ENCODE data around the gene CCDC38. TPM values are rescaled to one million over a fixed set of nuclear protein-coding genes. Genes with fewer than 3 reads are reported as not detected.

CCDC38 gene
- total RNA-seq, 2 experiments from 2014 or later = 0.11 TPM; not detected in 1

- Mint-ChIP-seq H3K4me3 (no peak overlapping the region), H3K27me3 (no peaks in the 10 kb centered on the region), H3K36me3 (ENCODE audit: low read depth) (no peaks in the 10 kb centered on the region), H3K27ac (no peak overlapping the region), H3K9me3 (no peaks in the 10 kb centered on the region), H3K4me1 (ENCODE audit: low read depth) (no peaks in the 10 kb centered on the region)
- Histone ChIP-seq H3K9me3 (ENCODE audit: control insufficient read depth in 1 of 2, insufficient read depth in 1 of 2, low read length in 2 of 2) (no peaks in the 10 kb centered on the region), H3K4me1 (ENCODE audit: insufficient read depth, low read length) (no peaks in the 10 kb centered on the region), H3K27me3 (ENCODE audit: control insufficient read depth in 1 of 2, insufficient read depth in 2 of 2, low read length in 2 of 2) (no peaks in the 10 kb centered on the region), H3K4me3 (ENCODE audit: low read length) (no peak overlapping the region), H3K27ac (ENCODE audit: low read depth in 1 of 2, low read length in 2 of 2) (no peak overlapping the region), H3K36me3 (ENCODE audit: insufficient read depth, low read length) (no peaks in the 10 kb centered on the region)
- DNase-seq (no peak), ATAC-seq (ENCODE audit: poor library complexity) (no peak)
- ChIA-PET CTCF (interaction anchor here (2.7 kb wide), 1 partner anchor 10 kb away, joined by 13 read pairs; no protein-coding TSS in a partner anchor), POLR2A (no interaction called here)
- no peak for TF ChIP-seq CTCF (IDR thresholded peaks at IDR 0.05)
- intact Hi-C loops (cut with DNase I, micrococcal nuclease) = no loop called here
Observed at GRCh38 chr12:95988506-95989275, 46.3 kb upstream of the CCDC38 start.

GRCh38 chr12:95986635-95987570 lies 44.5 kb upstream of the CCDC38 start:
- ATAC-seq (ENCODE audit: poor library complexity) = no peak
- CTCF ChIA-PET = no interaction called here

GRCh38 chr12:95984682-95985081 lies 42.3 kb upstream of the CCDC38 start:
- H3K4me1 ChIP-seq (ENCODE audit: insufficient read depth, low read length) = no peaks in the 10 kb centered on the region
- POLR2A ChIA-PET = no interaction called here

More at GRCh38 chr12:95986635-95987570, 44.5 kb upstream of the CCDC38 start:
- TF ChIP-seq CTCF (IDR thresholded peaks at IDR 0.05) = no peak
- H3K27ac Mint-ChIP-seq = no peak overlapping the region
- no peaks in the 10 kb centered on the region for H3K4me1 Mint-ChIP-seq (ENCODE audit: low read depth)
- DNase-seq = no peak
- Histone ChIP-seq H3K4me3 (ENCODE audit: low read length) (no peak overlapping the region), H3K4me1 (ENCODE audit: insufficient read depth, low read length) (no peaks in the 10 kb centered on the region), H3K36me3 (ENCODE audit: insufficient read depth, low read length) (no peaks in the 10 kb centered on the region), H3K27me3 (ENCODE audit: control insufficient read depth in 1 of 2, insufficient read depth in 2 of 2, low read length in 2 of 2) (no peaks in the 10 kb centered on the region), H3K27ac (ENCODE audit: low read depth in 1 of 2, low read length in 2 of 2) (no peak overlapping the region), H3K9me3 (ENCODE audit: control insufficient read depth in 1 of 2, insufficient read depth in 1 of 2, low read length in 2 of 2) (no peaks in the 10 kb centered on the region)
- no peak overlapping the region for H3K4me3 Mint-ChIP-seq
- no peaks in the 10 kb centered on the region for H3K9me3 Mint-ChIP-seq
- no peaks in the 10 kb centered on the region for H3K27me3 Mint-ChIP-seq
- no peaks in the 10 kb centered on the region for H3K36me3 Mint-ChIP-seq (ENCODE audit: low read depth)
- intact Hi-C loops (cut with DNase I, micrococcal nuclease) = no loop called here
- POLR2A ChIA-PET = no interaction called here

More at GRCh38 chr12:95984682-95985081, 42.3 kb upstream of the CCDC38 start:
- Mint-ChIP-seq H3K9me3 (no peaks in the 10 kb centered on the region), H3K4me1 (ENCODE audit: low read depth) (no peaks in the 10 kb centered on the region), H3K4me3 (no peak overlapping the region), H3K27me3 (no peaks in the 10 kb centered on the region), H3K36me3 (ENCODE audit: low read depth) (no peaks in the 10 kb centered on the region), H3K27ac (no peak overlapping the region)
- intact Hi-C loops (cut with DNase I, micrococcal nuclease) = no loop called here
- H3K27ac ChIP-seq (ENCODE audit: low read depth in 1 of 2, low read length in 2 of 2) = no peak overlapping the region
- no peaks in the 10 kb centered on the region for H3K27me3 ChIP-seq (ENCODE audit: control insufficient read depth in 1 of 2, insufficient read depth in 2 of 2, low read length in 2 of 2)
- CTCF ChIA-PET = no interaction called here
- ATAC-seq (ENCODE audit: poor library complexity) (no peak), DNase-seq (no peak)
- no peak overlapping the region for H3K4me3 ChIP-seq (ENCODE audit: low read length)
- TF ChIP-seq CTCF (IDR thresholded peaks at IDR 0.05) = no peak
- no peaks in the 10 kb centered on the region for H3K36me3 ChIP-seq (ENCODE audit: insufficient read depth, low read length)
- H3K9me3 ChIP-seq (ENCODE audit: control insufficient read depth in 1 of 2, insufficient read depth in 1 of 2, low read length in 2 of 2) = no peaks in the 10 kb centered on the region

Data from CD4-positive, alpha-beta T cell (primary cell).